ENCODE measurements around the gene B4GALT1. TPM values are rescaled to one million over a fixed set of nuclear protein-coding genes. Genes with fewer than 3 reads are reported as not detected.

The B4GALT1 gene
- total RNA-seq, 2 experiments from 2014 or later, result 12.8 to 38.7 TPM

DNA sequence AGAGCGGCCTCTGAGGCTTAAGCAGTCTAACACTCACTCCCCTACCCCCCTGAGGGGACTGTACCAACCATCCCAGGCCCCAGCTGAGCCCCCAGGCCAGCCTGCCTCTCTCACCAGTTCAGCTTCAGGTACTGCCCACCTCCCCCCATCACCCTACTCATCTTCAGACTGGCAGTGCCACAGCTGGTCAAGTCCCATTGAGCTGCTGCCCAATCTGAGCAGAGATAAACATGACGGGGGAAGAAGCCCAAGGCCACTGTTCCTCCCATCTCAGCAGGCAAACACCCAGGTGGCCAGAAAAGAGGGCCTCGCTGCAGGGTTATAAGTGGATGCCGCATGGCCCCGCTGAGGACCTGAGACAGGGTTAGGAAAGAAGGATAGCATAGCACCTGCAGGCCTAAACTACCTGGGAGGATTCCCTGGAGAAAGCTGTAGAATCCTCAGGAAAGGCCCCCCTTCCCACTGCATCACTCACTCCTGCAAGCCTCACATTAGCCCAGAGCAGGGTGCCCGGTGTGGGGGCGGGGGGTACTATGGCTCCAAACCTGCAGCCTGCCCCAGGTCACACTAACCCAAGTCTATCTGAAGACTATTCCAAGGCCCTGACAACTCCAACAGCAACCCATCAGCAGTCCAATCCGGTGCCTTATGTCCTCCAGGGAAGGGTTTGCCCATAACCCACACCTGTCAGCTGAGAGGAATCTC lies 3.6 kb downstream of the B4GALT1 start:
- POLR2A ChIA-PET, result no interaction called here

DNA sequence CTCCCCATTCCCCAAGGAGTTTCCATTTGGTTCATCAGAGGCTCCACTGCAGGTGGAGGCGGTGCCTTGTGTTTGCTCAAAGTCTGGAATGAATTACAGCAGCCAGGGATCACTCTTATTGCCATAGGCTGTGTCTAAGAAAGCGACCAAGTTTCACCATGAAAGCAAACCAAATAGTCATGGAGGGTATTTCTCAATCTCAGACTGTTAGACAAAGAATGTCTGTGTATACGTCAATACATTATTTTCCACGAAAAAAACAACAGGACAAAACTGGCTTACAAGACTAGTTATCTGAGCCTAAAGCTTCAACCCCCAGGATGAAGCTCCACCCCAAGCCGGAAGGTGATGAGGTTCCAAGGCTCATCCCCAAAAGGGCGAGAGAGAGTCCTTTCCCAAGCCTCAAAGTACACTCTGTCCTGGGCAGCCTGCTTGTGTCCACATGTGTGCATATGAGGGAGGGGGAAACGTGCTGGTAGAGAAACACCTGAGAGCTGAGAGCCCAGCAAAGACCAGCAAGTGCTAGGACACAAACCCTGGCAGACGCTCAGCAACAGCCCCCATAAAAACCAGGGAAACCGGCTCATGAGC lies 4.3 kb downstream of the B4GALT1 start:
- H3K4me2 ChIP-seq (ENCODE audit: low read length), result peak overlapping the region; percentile 97; the same call in 1 of the 2 replicates
- H3K9me3 ChIP-seq (ENCODE audit: low read length), result no peaks in the 10 kb centered on the region
- H3K4me1 ChIP-seq (ENCODE audit: insufficient read depth, low read length, poor library complexity, severe bottlenecking), result peaks cover 82% of the 10 kb centered on the region
- BruUV-seq (replicated peaks), result no TSS peak
- no peaks in the 10 kb centered on the region for H3K36me3 ChIP-seq (ENCODE audit: insufficient read depth, low read length)
- peaks cover 90% of the 10 kb centered on the region for H3K79me2 ChIP-seq (ENCODE audit: insufficient read depth, low read depth, low read length)
- CTCF ChIA-PET (ENCODE audit: unreplicated experiment), result no interaction called here
- H3K27ac ChIP-seq (ENCODE audit: low read depth, low read length, poor library complexity, severe bottlenecking), result no peak overlapping the region
- no peak for TF ChIP-seq EZH2phosphoT487 (IDR thresholded peaks at IDR 0.05; ENCODE audit: borderline replicate concordance, low read depth, low read length)
- no peak for TF ChIP-seq CTCF (conservative IDR thresholded peaks at IDR 0.05; ENCODE audit: low read length)
- peaks cover 14% of the 10 kb centered on the region; the same call in 1 of the 2 replicates for H4K20me1 ChIP-seq (ENCODE audit: insufficient read depth, low read length)
- POLR2A ChIA-PET, result interaction anchor here (2.4 to 3.2 kb wide), 2 partner anchors 11 to 18 kb away, joined by 5 to 15 read pairs; no protein-coding TSS in a partner anchor
- H3K4me3 ChIP-seq (ENCODE audit: low read depth, low read length, poor library complexity, severe bottlenecking), result no peak overlapping the region
- H3K9me2 ChIP-seq (ENCODE audit: insufficient read depth, low read length), result no peaks in the 10 kb centered on the region
- no peak for DNase-seq (ENCODE audit: low spot score)
- H2AFZ ChIP-seq (ENCODE audit: low read length), result no peak overlapping the region
- intact Hi-C loops (cut with micrococcal nuclease; ENCODE audit: unreplicated experiment), result no loop called here

More for the DNA sequence above, 3.6 kb downstream of the B4GALT1 start:
- no TSS peak for BruUV-seq (replicated peaks)
- no peak for DNase-seq (ENCODE audit: low spot score)
- no peaks in the 10 kb centered on the region for H3K9me3 ChIP-seq (ENCODE audit: low read length)
- H4K20me1 ChIP-seq (ENCODE audit: insufficient read depth, low read length), result peaks cover 10% of the 10 kb centered on the region; the same call in 1 of the 2 replicates
- H3K36me3 ChIP-seq (ENCODE audit: insufficient read depth, low read length), result no peaks in the 10 kb centered on the region
- CTCF ChIA-PET (ENCODE audit: unreplicated experiment), result no interaction called here
- H3K79me2 ChIP-seq (ENCODE audit: insufficient read depth, low read depth, low read length), result peaks cover 82% of the 10 kb centered on the region
- peak overlapping the region; percentile 89 for H3K4me2 ChIP-seq (ENCODE audit: low read length)
- intact Hi-C loops (cut with micrococcal nuclease; ENCODE audit: unreplicated experiment), result no loop called here
- H3K4me3 ChIP-seq (ENCODE audit: low read depth, low read length, poor library complexity, severe bottlenecking), result peak overlapping the region; percentile 93
- no peak for TF ChIP-seq EZH2phosphoT487 (IDR thresholded peaks at IDR 0.05; ENCODE audit: borderline replicate concordance, low read depth, low read length)
- TF ChIP-seq CTCF (conservative IDR thresholded peaks at IDR 0.05; ENCODE audit: low read length), result no peak
- no peak overlapping the region for H2AFZ ChIP-seq (ENCODE audit: low read length)
- peaks cover 82% of the 10 kb centered on the region for H3K4me1 ChIP-seq (ENCODE audit: insufficient read depth, low read length, poor library complexity, severe bottlenecking)
- H3K9me2 ChIP-seq (ENCODE audit: insufficient read depth, low read length), result no peaks in the 10 kb centered on the region
- peak overlapping the region; percentile 68 for H3K27ac ChIP-seq (ENCODE audit: low read depth, low read length, poor library complexity, severe bottlenecking)

Measured in OCI-LY7 (cell line).